Measurements from ENCODE around the gene DNAH3.

The DNAH3 gene

DNA sequence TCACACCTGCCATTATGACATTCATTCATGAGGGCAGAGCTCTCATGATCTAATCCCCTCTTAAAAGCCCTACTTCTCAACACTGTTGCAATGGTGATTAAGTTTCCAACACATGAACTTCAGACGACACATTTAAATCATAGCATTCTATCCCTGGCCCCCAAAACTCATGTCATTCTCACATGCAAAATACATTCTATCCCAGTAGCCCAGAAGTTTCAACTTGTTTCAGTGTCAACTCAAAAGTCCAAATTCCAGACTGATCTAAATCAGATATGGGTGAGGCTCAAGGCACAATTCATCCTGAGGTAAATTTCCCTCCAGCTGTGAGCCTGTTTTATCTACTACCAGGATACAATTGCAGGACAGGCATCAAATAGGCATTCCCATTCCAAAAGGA lies 224.9 kb downstream of the DNAH3 start:
- no peak for DNase-seq
- no peak overlapping the region for H3K4me3 ChIP-seq (ENCODE audit: insufficient read depth, low read depth, low read length, poor library complexity, severe bottlenecking)
- H3K9me3 ChIP-seq (ENCODE audit: control insufficient read depth, low read length): no peaks in the 10 kb centered on the region
- H3K36me3 ChIP-seq (ENCODE audit: control insufficient read depth, insufficient read depth, low read length): no peaks in the 10 kb centered on the region
- H3K27ac ChIP-seq (ENCODE audit: insufficient read depth, low read length, poor library complexity, severe bottlenecking): no peak overlapping the region
- H3K27me3 ChIP-seq (replicated peaks; ENCODE audit: control insufficient read depth, insufficient read depth, low read length, poor library complexity, severe bottlenecking): no peaks in the 10 kb centered on the region
- no peaks in the 10 kb centered on the region for H3K4me1 ChIP-seq (ENCODE audit: control insufficient read depth, insufficient read depth, low read length, poor library complexity, severe bottlenecking)

DNA sequence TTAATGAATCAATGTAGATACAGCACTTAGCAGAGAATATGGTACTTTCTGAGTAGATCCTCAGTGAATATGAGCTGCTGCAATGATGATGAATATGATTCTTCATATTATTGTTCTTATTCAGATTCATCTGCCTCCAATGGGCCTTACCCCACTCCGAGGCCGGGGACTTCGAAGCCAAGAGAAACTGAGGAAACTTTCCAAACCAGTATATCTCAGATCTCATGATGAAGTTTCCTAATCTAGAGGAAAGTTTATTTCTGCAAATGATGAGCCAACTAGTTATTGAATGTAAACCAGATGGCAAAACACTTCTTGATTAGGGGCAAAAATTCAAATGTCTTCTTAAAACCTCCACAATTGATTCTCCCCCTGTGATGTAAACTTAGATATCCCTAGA lies 226.8 kb downstream of the DNAH3 start:
- Histone ChIP-seq H3K27ac (ENCODE audit: insufficient read depth, low read length, poor library complexity, severe bottlenecking) (no peak overlapping the region), H3K9me3 (ENCODE audit: control insufficient read depth, low read length) (no peaks in the 10 kb centered on the region), H3K36me3 (ENCODE audit: control insufficient read depth, insufficient read depth, low read length) (no peaks in the 10 kb centered on the region), H3K4me3 (ENCODE audit: insufficient read depth, low read depth, low read length, poor library complexity, severe bottlenecking) (no peak overlapping the region), H3K4me1 (ENCODE audit: control insufficient read depth, insufficient read depth, low read length, poor library complexity, severe bottlenecking) (no peaks in the 10 kb centered on the region), H3K27me3 (replicated peaks; ENCODE audit: control insufficient read depth, insufficient read depth, low read length, poor library complexity, severe bottlenecking) (no peaks in the 10 kb centered on the region)
- no peak for DNase-seq

DNA sequence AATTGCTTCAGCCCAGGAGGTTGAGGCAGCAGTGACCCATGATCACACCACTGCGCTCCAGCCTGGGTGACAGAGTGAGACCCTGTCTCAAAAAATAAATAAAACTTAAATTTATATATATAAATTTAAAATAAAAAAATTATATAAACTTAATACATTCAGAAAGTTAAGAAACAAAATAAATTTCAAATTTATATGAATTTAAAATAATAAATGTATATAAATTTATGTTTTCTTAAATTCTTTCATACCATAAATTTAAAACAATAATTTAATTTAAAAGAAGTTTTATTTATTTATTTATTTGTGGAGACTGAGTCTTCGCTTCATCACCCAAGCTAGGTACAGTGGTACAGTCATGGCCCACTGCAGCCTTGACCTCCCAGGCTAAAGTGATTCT lies 229.8 kb downstream of the DNAH3 start:
- Histone ChIP-seq H3K4me1 (ENCODE audit: control insufficient read depth, insufficient read depth, low read length, poor library complexity, severe bottlenecking) (no peaks in the 10 kb centered on the region), H3K9me3 (ENCODE audit: control insufficient read depth, low read length) (no peaks in the 10 kb centered on the region), H3K4me3 (ENCODE audit: insufficient read depth, low read depth, low read length, poor library complexity, severe bottlenecking) (no peak overlapping the region), H3K27me3 (replicated peaks; ENCODE audit: control insufficient read depth, insufficient read depth, low read length, poor library complexity, severe bottlenecking) (no peaks in the 10 kb centered on the region), H3K27ac (ENCODE audit: insufficient read depth, low read length, poor library complexity, severe bottlenecking) (no peak overlapping the region), H3K36me3 (ENCODE audit: control insufficient read depth, insufficient read depth, low read length) (no peaks in the 10 kb centered on the region)
- DNase-seq: no peak

DNA sequence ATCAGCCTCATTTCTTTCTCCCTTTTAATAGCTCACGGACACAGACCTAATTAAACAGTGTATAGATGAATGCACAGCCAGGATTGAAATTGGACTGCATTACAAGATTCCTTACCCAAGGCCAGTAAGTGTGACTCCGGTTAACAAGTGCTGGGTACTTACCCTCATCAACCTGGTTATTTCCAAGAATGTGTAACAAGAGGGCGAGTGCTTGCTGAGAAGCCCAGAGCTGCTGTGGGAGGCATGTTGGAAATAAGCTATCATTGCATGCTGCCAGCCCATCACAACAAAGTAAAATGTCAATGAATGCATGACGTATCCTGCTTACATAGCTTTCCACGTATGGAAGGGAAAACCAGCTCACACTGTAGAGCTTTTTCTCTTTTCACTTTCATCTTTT lies 230.6 kb downstream of the DNAH3 start:
- H3K4me1 ChIP-seq (ENCODE audit: control insufficient read depth, insufficient read depth, low read length, poor library complexity, severe bottlenecking): no peaks in the 10 kb centered on the region
- no peak for DNase-seq
- H3K36me3 ChIP-seq (ENCODE audit: control insufficient read depth, insufficient read depth, low read length): no peaks in the 10 kb centered on the region
- H3K9me3 ChIP-seq (ENCODE audit: control insufficient read depth, low read length): no peaks in the 10 kb centered on the region
- no peak overlapping the region for H3K27ac ChIP-seq (ENCODE audit: insufficient read depth, low read length, poor library complexity, severe bottlenecking)
- H3K27me3 ChIP-seq (replicated peaks; ENCODE audit: control insufficient read depth, insufficient read depth, low read length, poor library complexity, severe bottlenecking): no peaks in the 10 kb centered on the region
- no peak overlapping the region for H3K4me3 ChIP-seq (ENCODE audit: insufficient read depth, low read depth, low read length, poor library complexity, severe bottlenecking)

DNA sequence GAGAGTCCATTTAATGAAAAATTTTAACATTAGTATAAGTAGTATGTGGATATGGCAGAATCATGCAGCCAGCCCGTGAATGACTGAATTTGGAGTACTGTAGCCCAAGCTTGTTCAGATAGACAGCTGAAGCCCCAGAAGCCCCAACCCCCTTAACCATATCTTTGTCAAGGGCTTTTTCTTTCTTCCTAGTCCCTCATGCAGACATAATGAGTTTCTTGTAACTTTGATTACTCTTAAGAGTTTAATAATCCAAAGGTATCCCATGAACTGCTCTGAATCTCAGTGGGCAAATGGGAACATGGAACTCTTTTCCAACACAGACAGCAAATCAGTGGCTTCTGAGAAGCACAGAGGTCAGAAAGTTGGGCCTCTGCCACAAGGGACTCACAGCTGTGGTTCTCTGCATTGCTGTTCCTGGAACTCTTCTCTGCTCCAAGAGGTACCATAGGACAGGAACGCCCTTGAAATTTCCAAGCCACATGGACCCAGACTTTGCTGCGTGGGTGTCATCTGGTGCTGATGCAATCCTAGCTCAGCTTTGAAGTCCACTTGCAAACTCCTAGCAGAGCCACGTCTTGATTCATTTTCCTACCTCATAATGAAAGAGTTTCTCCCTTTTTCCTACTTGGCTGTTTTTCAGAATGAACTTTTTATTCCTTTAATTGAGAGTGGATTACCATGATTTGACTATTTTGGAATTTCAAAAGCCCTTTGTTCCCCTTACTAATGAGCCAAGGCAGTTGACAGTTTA lies 232.0 kb downstream of the DNAH3 start:
- H3K27ac ChIP-seq (ENCODE audit: insufficient read depth, low read length, poor library complexity, severe bottlenecking): no peak overlapping the region
- H3K4me1 ChIP-seq (ENCODE audit: control insufficient read depth, insufficient read depth, low read length, poor library complexity, severe bottlenecking): no peaks in the 10 kb centered on the region
- no peak overlapping the region for H3K4me3 ChIP-seq (ENCODE audit: insufficient read depth, low read depth, low read length, poor library complexity, severe bottlenecking)
- H3K36me3 ChIP-seq (ENCODE audit: control insufficient read depth, insufficient read depth, low read length): no peaks in the 10 kb centered on the region
- no peak for DNase-seq
- H3K9me3 ChIP-seq (ENCODE audit: control insufficient read depth, low read length): no peaks in the 10 kb centered on the region
- no peaks in the 10 kb centered on the region for H3K27me3 ChIP-seq (replicated peaks; ENCODE audit: control insufficient read depth, insufficient read depth, low read length, poor library complexity, severe bottlenecking)

DNA sequence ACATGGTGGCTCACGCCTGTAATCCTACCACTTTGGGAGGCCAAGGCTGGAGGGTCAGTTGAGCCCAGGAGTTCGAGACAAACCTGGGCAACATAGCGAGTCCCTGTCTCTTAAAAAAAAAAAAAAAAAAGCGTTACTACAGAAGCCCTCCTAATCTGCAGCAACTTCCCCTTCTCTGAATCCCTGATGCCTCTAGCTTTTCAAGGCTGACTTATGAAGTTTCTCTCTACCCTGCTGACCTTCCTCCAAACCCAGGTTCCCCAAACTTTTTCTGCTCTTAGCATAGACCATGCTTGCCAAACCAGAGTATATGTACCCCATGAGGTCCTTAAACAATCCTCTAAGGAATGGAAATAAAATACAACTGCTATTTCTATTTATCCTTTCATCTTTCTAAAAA lies 233.7 kb downstream of the DNAH3 start:
- no peak for DNase-seq
- Histone ChIP-seq H3K27ac (ENCODE audit: insufficient read depth, low read length, poor library complexity, severe bottlenecking) (no peak overlapping the region), H3K4me3 (ENCODE audit: insufficient read depth, low read depth, low read length, poor library complexity, severe bottlenecking) (no peak overlapping the region), H3K36me3 (ENCODE audit: control insufficient read depth, insufficient read depth, low read length) (no peaks in the 10 kb centered on the region), H3K4me1 (ENCODE audit: control insufficient read depth, insufficient read depth, low read length, poor library complexity, severe bottlenecking) (no peaks in the 10 kb centered on the region), H3K27me3 (replicated peaks; ENCODE audit: control insufficient read depth, insufficient read depth, low read length, poor library complexity, severe bottlenecking) (no peaks in the 10 kb centered on the region), H3K9me3 (ENCODE audit: control insufficient read depth, low read length) (no peaks in the 10 kb centered on the region)

DNA sequence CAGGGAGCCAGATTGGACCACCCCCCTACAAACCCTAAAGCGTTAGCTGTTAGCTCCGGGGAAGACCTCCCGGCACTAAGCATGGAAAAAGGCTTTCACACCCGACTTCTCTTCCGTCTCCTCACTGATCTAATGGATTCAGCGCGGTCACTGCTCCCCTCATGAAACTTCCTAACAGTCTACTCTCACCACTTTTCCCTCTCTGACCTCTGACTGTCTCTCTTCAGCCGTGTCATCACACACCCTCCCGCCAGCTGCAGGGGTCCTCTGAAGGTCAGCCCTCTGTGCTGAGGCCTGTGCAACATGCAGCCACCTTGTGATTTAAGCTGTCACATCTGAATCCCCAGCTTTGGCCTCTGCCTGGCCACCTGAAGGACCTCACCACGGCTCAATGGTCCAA lies 234.4 kb downstream of the DNAH3 start:
- no peak for DNase-seq
- no peaks in the 10 kb centered on the region for H3K9me3 ChIP-seq (ENCODE audit: control insufficient read depth, low read length)
- no peaks in the 10 kb centered on the region for H3K4me1 ChIP-seq (ENCODE audit: control insufficient read depth, insufficient read depth, low read length, poor library complexity, severe bottlenecking)
- H3K27me3 ChIP-seq (replicated peaks; ENCODE audit: control insufficient read depth, insufficient read depth, low read length, poor library complexity, severe bottlenecking): no peaks in the 10 kb centered on the region
- no peak overlapping the region for H3K27ac ChIP-seq (ENCODE audit: insufficient read depth, low read length, poor library complexity, severe bottlenecking)
- H3K4me3 ChIP-seq (ENCODE audit: insufficient read depth, low read depth, low read length, poor library complexity, severe bottlenecking): no peak overlapping the region
- no peaks in the 10 kb centered on the region for H3K36me3 ChIP-seq (ENCODE audit: control insufficient read depth, insufficient read depth, low read length)

DNA sequence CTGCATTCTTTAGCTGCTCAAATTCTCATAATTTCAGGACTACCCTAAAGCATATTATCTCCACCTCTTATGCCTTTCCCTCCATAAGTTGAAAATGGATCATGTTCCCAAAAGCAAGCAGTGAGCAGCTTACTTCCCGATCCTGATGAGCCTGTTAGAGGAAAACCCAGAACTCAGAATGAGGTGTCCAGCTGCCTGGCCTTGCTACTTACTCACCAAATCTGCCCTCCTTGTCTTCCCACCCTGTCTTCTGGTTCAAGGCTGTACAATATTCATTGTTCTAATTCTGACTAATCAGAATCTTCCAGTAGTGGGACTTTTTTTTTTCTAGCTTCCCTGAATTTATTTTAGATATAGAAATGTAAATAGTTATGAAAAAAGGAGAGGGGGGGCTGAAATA lies 239.3 kb downstream of the DNAH3 start:
- Histone ChIP-seq H3K27ac (ENCODE audit: insufficient read depth, low read length, poor library complexity, severe bottlenecking) (no peak overlapping the region), H3K4me1 (ENCODE audit: control insufficient read depth, insufficient read depth, low read length, poor library complexity, severe bottlenecking) (no peaks in the 10 kb centered on the region), H3K4me3 (ENCODE audit: insufficient read depth, low read depth, low read length, poor library complexity, severe bottlenecking) (no peak overlapping the region), H3K36me3 (ENCODE audit: control insufficient read depth, insufficient read depth, low read length) (no peaks in the 10 kb centered on the region), H3K27me3 (replicated peaks; ENCODE audit: control insufficient read depth, insufficient read depth, low read length, poor library complexity, severe bottlenecking) (no peaks in the 10 kb centered on the region), H3K9me3 (ENCODE audit: control insufficient read depth, low read length) (no peaks in the 10 kb centered on the region)
- no peak for DNase-seq

DNA sequence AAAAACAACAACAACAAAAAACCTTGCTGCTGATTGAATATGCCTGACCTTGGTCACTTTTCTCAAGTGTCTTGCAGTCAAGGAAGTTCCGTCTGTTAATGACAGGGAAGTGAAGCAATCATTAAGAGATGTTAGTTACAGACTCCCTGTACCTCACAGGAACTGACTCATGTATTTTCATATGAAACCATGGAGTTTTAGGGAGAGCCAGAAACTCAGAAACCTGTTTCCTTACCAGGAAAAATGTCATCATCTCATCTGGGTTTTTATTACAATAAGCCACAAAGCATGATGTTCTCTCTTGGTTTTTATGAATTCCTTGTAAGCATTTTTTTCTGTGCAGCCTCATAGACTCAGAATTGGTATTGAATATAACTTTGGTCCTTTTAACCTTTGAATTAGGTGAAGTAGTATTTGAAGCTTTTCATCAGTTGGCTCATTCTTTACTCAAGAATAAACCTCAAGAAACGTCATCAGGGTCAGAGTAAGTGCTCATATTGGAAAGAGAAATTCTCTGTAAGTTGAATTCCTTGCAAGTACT lies 239.8 kb downstream of the DNAH3 start:
- no peaks in the 10 kb centered on the region for H3K36me3 ChIP-seq (ENCODE audit: control insufficient read depth, insufficient read depth, low read length)
- no peaks in the 10 kb centered on the region for H3K9me3 ChIP-seq (ENCODE audit: control insufficient read depth, low read length)
- no peaks in the 10 kb centered on the region for H3K4me1 ChIP-seq (ENCODE audit: control insufficient read depth, insufficient read depth, low read length, poor library complexity, severe bottlenecking)
- H3K27me3 ChIP-seq (replicated peaks; ENCODE audit: control insufficient read depth, insufficient read depth, low read length, poor library complexity, severe bottlenecking): no peaks in the 10 kb centered on the region
- no peak overlapping the region for H3K27ac ChIP-seq (ENCODE audit: insufficient read depth, low read length, poor library complexity, severe bottlenecking)
- H3K4me3 ChIP-seq (ENCODE audit: insufficient read depth, low read depth, low read length, poor library complexity, severe bottlenecking): no peak overlapping the region
- no peak for DNase-seq

DNA sequence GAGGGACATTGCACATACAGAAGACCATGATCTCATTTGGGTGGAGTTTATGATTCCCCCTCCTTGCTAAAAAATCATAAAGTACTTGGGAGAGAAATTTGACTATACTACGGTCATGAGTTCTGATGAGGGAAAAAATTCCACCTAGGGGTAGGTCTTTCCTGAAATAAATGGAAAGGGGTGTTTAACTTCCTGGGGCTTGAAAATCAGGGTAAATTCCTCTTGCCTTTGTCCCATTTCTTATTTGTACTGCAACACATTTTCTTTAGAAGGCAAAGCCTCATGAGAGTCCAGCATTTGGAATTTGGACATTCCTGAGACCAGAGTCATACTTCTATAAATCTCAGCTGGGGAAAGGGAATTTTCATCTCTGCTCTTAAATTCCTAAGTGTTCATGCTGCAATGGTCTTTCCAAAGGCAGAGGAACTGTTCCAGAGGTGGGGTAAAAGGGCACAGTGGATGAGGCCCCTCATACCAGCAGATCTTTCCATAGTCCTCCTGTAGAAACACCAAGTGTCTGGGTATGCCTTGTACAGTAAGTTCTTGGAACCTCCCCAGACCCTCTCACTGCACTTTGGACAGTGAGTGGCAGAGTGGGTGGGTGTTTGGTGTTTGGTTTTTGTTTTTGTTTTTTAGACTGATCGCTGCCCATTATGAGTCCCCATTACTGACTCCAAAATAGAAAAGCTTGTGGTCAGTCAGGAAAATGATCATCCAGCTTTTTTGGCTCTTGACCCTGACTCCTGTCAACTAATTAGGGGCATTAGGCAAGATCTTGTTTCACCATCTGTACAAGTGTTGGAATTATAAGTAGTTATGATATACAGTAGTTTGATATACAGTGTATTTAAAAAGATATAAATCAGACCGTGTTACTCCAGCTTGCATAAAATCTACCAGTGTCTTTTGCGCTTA lies 244.0 kb downstream of the DNAH3 start:
- H3K9me3 ChIP-seq (ENCODE audit: control insufficient read depth, low read length): no peaks in the 10 kb centered on the region
- no peak for DNase-seq
- H3K4me1 ChIP-seq (ENCODE audit: control insufficient read depth, insufficient read depth, low read length, poor library complexity, severe bottlenecking): peaks cover 14% of the 10 kb centered on the region
- H3K4me3 ChIP-seq (ENCODE audit: insufficient read depth, low read depth, low read length, poor library complexity, severe bottlenecking): no peak overlapping the region
- no peak overlapping the region for H3K27ac ChIP-seq (ENCODE audit: insufficient read depth, low read length, poor library complexity, severe bottlenecking)
- no peaks in the 10 kb centered on the region for H3K27me3 ChIP-seq (replicated peaks; ENCODE audit: control insufficient read depth, insufficient read depth, low read length, poor library complexity, severe bottlenecking)
- H3K36me3 ChIP-seq (ENCODE audit: control insufficient read depth, insufficient read depth, low read length): no peaks in the 10 kb centered on the region

Measured in effector memory CD4-positive, alpha-beta T cell (primary cell).